HG02884 (cell line): ENCODE data around the gene CD180.

Experiments
- ATAC-seq: cut with Tn5 transposase; IDR thresholded peaks from one replicate; pipeline ENCODE4 v1.9.1; 2021; ENCODE audit warnings: mild to moderate bottlenecking, moderate library complexity; ENCODE audit not compliant: unreplicated experiment

Gene CD180

DNA sequence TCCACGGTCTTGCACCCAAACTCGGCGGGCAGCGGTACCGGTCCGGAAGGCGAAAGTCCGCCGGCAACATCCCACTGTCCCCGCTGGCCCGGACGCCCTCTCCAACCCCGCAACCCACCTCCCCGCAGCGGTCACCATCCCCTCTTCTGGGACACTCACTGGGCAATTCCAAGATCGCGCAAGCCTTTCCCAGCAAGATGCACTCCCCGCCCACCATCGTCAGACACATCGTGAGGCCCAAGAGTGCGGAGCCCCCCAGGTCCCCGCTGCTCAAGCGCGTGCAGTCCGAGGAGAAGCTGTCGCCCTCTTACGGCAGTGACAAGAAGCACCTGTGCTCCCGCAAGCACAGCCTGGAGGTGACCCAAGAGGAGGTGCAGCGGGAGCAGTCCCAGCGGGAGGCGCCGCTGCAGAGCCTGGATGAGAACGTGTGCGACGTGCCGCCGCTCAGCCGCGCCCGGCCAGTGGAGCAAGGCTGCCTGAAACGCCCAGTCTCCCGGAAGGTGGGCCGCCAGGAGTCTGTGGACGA, 33.3 kb downstream of the CD180 start:
- ATAC-seq, result no peak

DNA sequence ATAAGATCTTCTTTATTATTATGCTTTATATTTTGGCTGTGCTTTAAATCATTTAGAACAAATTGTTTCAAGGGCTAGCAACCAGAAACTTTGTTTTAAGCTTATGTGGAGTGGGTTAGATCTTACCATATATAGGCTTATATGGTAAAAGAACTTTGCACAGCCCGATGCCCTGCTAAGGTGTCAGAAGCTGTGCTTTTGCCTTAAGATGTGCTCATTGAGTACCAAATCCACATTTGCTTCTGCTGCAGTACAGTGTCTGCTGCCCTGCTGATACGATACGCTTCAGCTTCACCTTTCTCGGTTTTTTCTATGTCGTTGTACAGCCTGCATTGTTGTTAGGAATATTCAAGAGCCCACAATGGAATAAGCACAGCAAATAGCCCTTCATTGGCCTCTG, 34.8 kb downstream of the CD180 start:
- ATAC-seq, result no peak

DNA sequence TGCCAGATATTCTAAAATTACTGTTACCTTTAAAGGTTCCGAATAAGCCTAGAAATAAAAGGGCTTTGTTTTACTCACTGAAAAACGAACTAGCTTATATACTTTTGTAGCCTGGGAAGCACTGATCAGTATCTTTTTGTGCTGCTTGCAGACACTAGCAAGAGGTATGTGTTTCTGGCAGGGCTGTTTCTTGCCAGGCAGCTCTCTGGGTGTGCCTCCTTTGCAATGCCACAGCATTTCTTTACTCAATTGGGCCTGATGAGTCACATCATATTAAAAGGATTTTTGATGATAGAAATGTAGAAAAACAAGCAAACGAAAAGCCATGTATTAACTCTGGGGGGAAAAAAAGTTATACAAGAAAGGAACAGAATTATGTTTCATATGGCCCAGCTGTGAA, 35.6 kb downstream of the CD180 start:
- no peak for ATAC-seq

DNA sequence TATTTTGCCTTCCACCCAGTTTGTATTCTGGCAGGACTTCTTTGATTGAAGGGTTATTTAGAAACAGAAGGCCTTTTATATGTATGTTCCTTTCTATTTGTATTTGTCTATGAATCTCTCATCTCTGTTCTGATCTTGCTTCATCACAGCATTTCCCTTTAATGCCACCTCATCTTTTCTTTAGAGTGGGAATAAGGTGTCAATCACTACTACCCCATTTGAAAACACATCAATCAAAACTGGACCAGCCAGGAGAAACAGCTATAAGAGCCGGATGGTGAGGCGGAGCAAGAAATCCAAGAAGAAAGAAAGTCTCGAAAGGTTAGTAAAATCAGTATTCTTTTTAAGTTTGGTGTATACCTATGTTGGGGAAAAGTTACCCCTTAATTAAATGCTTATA, 36.3 kb downstream of the CD180 start:
- no peak for ATAC-seq

DNA sequence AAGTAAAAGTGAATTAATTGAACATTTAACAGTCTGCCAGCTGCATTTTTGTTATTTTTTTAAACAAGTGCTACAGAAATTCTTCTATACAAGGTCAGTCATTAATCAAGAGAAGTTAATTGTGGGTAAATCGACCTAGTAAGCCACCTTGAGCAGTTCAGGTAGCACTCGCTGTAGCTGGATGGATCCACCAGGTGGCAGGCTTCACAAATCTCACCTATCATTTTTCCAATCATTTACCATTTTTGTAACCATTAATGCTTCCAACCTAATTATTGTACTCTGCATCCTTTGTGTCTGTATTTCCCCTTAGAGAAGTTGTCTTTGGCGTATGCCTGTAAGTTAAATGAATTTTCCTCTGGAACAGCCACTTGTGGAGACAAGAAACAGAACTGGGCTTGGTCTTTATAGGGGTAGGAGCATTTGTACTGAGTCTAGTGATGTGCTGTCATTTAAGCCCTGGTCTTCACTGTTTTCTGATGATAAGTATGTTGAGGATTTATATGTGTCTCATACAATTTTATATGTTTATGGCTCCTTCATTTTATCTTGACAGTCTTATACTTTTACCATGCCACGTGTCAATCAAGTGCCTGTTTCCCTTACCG, 39.5 kb downstream of the CD180 start:
- no peak for ATAC-seq

DNA sequence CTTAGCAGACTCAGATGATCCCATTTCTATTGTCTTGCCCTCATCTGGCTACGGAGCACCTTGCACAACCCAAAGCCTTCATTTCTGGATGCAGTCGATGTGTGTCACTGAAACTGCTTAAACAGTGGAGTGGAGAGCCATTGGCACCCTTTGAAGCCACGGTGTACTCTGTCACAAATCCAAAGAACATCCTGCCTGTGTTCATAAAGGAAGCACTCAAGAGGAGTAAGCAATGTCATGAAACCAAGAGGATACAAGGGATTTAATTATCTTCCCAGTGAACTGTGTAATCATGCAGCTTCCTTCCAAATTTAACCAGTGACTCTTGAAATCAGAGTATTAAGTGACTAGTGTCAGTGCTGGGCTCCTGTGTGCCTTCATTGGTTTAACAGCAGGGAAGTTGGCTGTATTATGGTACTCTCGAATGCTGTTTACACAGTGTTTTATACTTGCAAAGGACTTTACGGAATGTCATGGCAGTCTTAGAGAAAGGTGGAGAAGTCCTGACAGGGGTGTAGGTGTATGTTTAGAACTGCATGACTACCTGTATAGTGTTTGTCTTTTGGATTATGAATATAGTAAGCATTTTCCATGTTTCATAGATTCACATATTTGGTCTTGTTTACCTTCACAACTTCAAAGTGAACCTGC, 41.9 kb downstream of the CD180 start:
- no peak for ATAC-seq

DNA sequence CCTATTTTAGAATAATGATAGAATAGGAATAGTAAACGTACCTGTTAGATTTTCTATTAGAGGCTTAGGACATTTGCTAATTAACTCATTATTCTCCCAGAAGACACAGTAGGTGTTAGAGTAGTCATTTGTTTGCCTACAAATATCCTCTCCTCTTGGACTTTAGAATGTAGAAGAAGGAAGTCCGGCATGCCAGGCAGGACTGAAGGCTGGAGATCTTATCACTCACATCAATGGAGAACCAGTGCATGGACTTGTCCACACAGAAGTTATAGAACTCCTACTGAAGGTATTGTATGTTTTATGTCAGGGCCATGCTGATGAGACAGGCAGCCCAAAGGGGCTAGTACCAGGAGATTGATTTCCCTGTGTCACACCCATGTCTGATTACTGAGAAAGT, 43.3 kb downstream of the CD180 start:
- no peak for ATAC-seq

DNA sequence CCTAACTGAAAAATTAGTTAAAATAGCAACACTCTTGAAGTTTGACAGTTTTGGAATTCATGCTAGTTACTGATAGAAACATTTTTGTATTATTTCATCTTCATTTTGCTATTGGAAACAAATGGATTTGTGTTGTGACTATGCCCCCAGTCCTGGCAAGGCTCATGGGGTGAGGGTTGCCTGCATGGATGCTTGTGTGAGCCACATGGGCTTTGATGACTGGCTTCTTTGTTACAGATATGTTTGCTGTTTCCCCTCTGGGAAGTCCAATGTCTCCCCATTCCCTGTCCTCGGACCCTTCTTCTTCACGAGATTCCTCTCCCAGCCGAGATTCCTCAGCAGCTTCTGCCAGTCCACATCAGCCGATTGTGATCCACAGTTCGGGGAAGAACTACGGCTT, 44.2 kb downstream of the CD180 start:
- ATAC-seq, result no peak

DNA sequence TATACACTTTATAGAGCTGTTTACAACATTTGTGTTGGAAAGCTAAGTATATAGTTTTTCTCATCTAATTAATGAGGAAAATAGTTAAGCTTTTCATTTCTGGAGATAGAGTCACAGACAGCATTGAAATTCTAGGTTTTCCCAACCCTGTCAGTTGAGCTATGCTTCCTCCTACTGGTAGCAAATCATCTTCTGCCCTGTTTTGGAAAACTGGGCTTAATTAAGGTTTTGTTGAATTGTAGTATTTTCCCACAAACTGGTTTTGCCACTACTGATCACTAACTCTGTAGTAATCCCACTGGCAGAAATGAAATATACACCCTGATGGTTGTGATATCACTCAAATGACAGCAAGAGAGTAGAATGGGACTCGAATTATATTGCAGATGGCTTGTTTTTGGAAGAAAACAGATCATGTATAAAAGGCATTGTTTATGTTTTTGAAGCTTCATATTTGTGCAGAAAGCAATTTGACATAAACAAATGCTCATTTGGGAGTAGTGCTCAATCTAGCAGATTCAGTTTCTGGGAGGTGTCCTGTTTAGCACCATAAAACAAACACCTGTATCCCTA, 46.6 kb downstream of the CD180 start:
- ATAC-seq, result no peak

DNA sequence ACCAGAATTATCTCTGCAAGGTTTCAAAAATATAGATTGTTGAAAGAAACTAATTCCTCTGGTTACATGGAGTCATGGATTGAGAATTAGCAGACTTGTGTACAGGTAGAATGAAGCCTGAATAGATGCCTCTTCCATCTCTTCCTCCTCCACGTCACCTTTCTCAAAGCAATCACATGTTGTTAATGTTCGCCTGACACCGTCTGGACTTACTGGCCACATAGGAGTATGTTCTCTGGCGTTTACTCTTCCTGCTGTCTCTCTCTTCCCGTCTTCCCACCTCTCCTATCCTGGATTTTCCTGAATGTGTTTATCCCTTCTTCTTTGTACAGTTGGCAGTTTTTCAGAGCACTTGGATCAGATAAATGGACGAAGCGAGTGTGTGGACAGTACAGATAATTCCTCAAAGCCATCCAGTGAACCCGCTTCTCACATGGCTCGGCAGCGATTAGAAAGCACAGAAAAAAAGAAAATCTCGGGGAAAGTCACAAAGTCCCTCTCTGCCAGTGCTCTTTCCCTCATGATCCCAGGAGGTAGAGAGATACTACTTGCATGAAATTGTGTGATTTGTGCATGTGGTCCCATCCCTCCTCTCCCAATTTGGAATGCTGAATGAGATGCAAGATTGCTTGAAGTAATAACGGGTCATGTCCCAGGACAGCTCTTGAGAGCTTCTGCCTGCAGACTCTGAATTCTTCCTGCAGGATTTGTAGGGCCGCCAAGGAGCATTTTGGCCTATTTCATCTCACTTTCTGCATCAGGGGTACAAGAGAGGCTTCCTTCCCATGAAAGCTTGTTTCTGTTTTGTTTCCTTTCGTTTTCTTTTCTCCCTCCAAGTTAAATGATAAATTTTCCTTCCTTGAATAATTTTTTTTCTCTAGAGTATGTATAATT, 47.3 kb downstream of the CD180 start:
- ATAC-seq, result no peak

DNA sequence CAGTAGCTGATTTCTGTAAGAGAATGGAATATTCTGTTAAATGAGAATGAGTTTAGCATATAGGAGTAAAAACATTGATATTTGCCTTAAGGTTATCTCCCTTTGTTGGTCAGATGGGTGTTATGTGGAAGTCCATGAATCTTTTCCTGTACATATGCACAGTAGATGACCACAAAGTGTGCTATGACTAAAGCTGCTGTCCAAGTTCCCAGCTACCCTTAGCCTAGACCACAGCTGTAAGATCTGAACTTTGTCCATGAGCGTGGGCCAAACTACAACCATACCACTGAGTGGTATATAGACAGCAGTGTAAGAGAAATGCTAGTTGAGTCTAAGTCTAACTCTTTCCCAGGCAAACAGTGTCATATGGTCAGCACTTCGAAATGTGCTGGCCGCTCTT, 48.8 kb downstream of the CD180 start:
- ATAC-seq, result no peak

DNA sequence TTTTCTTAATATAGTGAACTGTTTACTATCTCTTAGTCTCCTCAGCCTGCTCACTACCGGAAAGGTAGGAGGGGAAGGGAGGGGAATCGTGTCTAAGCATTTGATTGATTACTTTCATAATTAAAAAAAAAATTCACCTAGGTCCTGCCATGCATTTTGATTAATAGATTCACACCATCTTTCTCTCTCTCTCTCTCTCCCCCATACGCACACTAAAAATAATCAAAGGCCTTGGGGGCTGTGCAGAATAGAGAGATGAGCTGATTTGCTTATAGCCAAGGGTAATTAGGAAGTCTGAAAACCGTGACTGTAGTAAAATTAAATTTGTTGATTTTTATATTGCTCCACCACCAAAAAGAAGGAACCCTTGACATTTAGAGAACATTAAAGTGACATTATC, 49.6 kb downstream of the CD180 start:
- no peak for ATAC-seq

DNA sequence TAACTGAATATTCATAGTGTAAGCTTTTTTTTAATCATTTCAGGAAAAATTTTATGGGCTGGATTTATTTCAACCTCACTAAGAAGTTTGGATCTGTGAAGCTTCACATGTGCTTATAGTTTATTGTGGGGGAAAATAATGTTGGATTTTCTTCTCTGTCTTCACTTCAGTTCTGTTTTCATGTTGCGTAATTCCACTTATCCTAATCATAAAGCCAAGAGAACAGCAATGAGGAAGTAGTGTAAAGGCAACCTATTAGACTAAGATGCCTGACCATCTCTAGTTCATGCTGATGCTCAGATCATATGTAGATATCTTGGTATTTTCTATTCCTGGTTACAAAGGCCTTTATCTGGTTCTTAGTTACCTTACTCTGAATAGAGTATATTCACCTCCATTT, 50.0 kb downstream of the CD180 start:
- ATAC-seq, result no peak

DNA sequence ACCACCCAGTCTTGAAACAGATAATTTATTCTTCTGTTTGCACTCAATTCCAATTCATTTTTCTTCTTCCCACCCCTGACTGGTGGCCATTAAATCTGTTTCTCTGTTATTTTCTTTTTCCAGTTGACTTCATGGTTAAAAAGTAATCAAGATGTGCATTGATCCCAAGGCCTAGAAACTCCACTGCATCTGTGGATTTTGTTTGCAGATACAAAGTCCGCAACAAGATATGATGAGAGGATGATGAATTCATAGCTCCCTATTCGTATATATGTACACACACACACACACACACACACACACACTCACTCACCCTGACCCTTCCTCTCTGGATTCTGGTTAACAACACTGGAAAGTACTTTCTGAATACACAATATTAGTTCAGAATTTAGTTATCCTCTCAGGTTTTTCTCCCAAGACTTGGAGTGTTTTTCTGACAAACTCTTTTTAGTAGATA, 52.4 kb downstream of the CD180 start:
- ATAC-seq, result no peak

DNA sequence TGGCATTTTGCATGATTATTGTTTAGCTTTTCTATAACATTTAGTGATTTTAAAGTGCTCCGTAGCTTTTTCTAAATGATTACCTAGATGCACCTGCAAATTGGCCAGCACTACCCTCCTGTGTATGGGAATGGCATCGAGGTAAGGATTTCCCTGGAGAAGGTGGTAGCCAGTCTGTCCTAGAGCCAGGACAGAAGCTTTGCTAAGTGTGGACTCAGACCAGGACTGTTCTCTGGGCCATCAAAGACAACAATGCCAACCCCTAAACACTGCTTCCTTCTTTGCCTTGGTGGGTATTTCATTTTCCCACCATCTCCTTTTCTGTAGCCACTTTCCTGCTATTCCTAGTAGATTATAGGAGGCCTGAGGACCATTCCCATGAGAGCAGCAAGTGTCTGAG, 53.0 kb downstream of the CD180 start:
- ATAC-seq, result no peak

DNA sequence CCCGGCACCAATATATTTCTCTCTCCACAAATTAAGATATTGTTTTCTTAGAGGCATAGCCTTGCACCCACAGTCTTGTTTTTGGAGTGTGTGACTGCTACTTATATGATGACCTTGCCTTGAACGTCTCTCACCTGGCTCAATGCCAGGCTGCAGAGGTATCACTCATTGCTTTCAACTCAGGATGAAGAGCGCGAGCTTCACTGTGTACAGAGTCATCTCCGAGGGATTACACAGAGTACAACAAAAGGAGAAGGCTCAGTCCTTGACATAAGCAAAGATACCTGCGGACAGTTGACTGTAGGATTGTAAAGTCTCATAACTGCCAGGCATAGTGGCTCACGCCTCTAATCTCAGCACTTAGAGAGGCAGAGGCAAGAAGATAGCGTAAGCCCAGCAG, 53.8 kb downstream of the CD180 start:
- no peak for ATAC-seq

DNA sequence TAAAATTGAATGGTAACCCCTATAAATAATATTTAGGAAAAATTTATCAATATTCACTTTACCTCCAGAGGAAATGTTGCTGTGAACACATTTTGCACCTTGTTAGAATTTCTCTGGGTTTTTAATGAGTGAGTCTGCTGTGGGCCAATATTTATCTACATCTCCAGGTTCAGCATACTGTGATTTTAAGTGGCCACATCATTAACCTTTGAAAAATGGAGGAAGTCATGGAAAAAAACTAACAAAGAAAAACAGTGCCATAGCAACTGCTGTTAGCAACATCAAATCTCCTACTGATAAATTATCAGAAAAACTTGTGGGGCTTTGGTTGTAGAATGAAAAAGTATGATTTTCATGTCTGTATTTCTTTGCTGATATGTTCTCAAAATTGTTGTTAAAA, 55.0 kb downstream of the CD180 start:
- ATAC-seq, result no peak

DNA sequence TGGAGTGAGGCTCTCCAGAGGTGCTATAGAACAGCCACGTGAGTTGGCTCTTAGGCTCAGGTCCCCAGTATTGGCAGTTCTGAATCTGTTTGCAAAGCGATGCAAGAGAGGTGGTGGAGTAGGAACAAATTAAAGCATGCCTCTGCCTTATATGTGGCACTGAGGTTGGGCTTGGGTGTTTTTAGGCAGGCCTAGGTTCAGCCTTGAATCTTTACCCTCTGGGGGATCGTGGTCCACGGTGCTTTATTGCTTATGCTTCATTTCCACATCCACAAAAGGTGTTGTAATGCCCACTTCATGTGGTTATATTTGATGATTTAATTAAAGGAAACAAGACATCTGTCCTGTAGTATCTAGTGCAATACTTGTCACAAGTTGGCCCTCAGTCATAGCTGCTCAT, 56.2 kb downstream of the CD180 start:
- ATAC-seq, result no peak

DNA sequence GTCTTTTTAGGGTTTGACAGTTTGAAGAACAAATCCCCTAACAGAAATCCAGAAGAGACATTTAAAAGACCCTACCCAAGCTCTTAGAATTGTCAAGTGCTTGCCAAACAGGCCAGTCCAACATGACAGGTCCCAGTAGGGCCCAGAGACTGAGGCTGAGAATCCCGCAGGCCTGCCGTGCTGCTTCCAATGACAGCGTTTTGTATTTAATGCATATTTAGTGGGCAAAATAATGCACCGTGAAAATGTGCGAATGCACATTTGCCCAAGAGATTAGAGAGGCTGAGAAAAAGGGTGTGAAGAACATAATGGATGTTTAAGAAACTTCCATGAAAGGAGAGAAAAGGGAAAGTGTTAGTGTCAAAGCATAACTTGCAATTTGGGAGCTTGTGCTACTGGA, 57.6 kb downstream of the CD180 start:
- no peak for ATAC-seq

DNA sequence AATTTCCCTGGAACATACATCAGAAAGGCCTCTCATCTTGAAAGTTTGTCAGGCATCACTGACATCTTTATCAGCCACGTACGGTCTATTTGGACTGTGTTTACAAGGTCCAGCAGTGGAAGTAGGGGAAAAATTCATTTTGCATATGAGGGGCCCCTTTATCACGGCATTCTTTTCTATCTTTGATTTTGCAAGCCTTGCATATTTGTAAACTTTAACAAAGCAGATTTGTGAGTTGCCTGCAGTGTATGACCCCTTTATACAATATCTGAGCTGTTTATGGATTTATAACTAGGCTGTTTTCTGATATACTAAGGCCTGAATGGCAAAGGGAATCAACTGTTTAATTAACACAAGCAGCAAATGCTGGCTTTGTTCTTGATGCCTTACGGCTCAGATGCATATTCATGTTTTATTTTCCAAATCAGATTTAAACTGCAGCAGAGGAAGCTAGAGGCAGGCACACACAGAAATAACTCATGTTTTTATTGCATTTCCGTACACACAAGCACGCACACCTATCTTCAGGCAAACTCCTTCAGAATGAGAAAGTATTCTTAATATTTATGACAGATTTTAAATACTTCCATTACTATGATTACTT, 61.1 kb downstream of the CD180 start:
- ATAC-seq, result no peak

DNA sequence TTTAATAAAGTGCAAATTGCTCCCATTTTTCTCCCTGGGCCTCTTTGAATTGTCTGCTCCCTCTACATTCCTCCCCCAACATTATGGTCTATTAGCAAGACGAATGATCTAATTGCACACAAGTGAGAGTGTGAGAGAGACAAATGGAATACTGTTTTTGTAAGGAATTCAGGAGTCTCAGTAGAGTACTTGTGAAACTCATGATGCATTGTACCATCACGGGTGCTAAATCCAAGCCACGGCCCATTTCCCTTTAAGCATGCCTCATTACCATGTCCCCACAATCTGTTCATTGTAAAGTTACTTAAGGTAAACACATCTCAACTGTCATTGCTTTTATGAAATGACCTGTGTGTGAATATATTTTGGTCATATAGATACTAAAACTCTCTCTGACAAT, 62.8 kb downstream of the CD180 start:
- no peak for ATAC-seq
